Fibroblast of mammary gland (primary cell): Measurements from ENCODE around the gene ADTRP.
"Not testable (repeated sequence)": the region's sequence is repeated elsewhere in the genome, so short reads cannot be mapped to it uniquely, and the experiment has no call there.

ENCODE experiments used
- DNase-seq: peaks from one replicate; pipeline ENCODE4 v3.0.0-alpha.2; 2010; ENCODE audit warnings: low read depth
- H3K4me3 ChIP-seq: 2 replicates; pipeline ENCODE4 v1.5.1; 2011; ENCODE audit warnings: low read depth, mild to moderate bottlenecking, low read length, moderate library complexity; ENCODE audit not compliant: control insufficient read depth
- TF ChIP-seq, protein P1 (sequence below): conservative IDR thresholded peaks from 2 replicates; pipeline ENCODE4 v1.5.1; 2011; ENCODE audit warnings: low read depth, low read length, inconsistent platforms; ENCODE audit not compliant: control insufficient read depth, insufficient read depth

ADTRP gene

DNA sequence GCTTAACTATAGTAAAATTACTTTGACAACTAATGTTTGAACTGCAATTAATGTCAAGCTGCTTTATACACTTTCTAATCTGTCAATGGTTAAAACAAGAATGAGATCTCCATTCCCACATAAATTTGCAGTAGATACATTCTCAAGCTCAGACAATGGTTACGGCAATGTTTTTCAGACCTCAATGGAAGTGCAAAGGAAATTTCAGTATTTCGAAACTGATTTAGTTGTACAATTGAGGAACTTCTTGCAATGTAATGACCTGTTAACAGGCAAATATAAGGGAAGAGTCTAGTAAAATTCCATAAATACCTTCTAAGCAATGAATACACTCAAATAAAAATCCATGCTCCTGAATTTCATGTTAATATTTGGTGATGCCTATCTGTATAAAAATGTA is 94.7 kb downstream of the ADTRP start:
- H3K4me3 ChIP-seq: no peak overlapping the region
- TF ChIP-seq, protein P1, sequence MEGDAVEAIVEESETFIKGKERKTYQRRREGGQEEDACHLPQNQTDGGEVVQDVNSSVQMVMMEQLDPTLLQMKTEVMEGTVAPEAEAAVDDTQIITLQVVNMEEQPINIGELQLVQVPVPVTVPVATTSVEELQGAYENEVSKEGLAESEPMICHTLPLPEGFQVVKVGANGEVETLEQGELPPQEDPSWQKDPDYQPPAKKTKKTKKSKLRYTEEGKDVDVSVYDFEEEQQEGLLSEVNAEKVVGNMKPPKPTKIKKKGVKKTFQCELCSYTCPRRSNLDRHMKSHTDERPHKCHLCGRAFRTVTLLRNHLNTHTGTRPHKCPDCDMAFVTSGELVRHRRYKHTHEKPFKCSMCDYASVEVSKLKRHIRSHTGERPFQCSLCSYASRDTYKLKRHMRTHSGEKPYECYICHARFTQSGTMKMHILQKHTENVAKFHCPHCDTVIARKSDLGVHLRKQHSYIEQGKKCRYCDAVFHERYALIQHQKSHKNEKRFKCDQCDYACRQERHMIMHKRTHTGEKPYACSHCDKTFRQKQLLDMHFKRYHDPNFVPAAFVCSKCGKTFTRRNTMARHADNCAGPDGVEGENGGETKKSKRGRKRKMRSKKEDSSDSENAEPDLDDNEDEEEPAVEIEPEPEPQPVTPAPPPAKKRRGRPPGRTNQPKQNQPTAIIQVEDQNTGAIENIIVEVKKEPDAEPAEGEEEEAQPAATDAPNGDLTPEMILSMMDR: no peak

DNA sequence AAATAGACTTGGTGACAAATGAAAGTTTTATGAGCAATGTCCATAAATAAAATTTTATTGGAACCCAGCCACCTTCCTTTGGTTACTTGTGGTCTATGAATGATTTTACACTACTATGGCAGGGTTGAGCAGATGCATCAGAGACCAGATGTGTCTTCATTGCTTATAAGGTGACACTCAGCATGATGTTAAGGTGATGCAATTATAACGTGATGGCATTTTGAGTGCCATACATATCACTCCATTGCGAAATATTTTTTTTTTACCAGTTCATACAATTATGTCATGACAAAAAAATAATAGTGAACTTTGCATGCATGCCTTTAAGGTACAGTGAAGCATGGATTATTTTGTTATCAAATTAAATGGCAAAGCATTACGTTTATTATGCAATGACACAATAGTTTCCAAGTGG is 96.0 kb downstream of the ADTRP start:
- DNase-seq: peak; percentile 38
- H3K4me3 ChIP-seq: no peak overlapping the region
- TF ChIP-seq, protein P1: no peak

More for the DNA sequence above, 94.7 kb downstream of the ADTRP start:
- DNase-seq: no peak

DNA sequence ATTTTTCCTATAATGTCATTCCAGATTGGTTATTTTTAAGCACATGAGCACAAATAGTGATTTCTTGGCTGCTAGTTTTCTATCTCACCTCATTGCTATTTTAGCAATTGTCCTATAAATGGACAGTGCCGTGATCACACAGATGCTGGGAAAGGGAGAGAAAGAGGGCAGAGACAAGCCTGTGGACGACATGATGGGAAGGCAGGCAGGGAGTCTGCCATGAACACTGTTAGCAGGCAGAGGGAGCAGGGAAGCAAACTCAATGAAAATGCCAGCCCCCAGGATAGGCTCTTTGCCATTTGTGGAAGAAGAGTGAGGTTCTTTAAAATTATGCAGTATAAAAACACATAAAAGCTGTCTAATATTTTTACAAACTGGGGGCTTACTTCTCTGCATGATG is 96.8 kb downstream of the ADTRP start:
- no peak for DNase-seq
- TF ChIP-seq, protein P1: no peak
- no peak overlapping the region for H3K4me3 ChIP-seq

DNA sequence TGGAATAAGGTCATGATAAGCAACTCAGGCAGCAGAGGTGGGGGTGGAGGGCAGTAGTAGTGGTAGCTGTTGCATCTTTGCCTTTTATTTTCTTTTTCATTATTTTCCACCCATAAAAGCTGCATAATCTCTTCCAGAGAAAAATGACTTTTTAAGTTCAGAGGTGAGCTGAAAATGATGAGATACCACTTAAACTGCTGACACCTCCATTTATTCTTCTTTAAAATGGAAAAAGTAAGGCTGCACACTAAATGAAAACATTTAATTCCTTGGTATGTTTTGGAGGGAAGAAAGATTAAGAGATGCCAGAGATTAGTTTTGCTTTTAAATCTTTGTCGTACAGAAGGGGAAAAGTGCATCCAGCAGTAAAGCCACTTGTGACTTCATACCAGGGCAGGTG is 97.2 kb downstream of the ADTRP start:
- TF ChIP-seq, protein P1: no peak
- no peak overlapping the region for H3K4me3 ChIP-seq
- DNase-seq: no peak

DNA sequence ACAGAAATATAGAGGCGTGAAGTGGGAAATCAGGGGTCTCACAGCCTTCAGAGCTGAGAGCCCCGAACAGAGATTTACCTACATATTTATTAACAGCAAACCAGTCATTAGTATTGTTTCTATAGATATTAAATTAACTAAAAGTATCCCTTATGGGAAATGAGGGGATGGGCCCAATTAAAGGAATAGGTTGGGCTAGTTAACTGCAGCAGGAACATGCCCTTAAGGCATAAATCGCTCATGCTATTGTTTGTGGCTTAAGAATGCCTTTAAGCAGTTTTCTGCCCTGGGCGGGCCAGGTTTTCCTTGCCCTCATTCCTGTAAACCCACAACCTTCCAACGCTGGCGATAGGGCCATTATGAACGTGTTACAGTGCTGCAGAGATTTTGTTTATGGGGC is 98.1 kb downstream of the ADTRP start:
- not testable (repeated sequence) for H3K4me3 ChIP-seq, DNase-seq

DNA sequence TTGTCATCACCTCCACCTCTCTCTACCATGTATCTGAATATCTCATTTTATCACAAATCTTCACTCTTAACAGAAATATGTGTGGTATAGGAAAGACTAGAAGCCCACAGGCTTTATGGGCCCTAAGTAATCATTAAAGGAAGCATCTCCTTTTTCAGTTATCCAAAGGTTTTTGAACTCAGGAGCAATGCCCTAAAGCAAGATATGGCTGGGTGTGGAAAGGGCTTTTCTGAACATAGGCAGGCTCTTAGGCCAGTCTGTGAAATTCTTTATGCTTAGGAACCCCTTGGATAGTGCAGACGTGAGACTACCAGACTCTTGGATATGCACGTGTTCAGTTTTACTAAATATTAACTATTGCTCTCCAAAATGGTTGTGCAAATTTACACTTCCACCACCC is 99.5 kb downstream of the ADTRP start:
- DNase-seq: no peak
- H3K4me3 ChIP-seq: no peak overlapping the region
- TF ChIP-seq, protein P1: no peak

DNA sequence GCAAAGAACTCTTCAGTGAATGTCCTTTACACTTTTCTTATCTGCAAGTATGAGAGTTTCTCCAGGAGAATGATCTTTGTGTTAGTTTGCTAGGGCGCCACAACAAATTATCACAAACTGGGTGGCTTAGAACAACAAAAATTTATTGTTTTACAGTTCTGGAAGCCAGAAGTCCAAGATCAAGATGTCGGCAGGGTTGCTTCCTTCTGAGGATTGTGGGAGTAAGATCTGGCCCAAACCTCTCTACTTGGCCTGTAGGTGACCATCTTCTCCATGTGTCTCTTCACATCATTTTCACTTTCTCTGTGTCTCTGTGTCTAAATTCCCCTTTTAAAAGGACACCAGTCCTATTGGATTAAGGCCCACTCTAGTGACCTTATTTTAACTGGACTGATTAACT is 103.0 kb downstream of the ADTRP start:
- TF ChIP-seq, protein P1: no peak
- no peak overlapping the region for H3K4me3 ChIP-seq
- no peak for DNase-seq
